ENCODE results near the gene COQ6.
"Not testable (repeated sequence)": the region's sequence is repeated elsewhere in the genome, so short reads cannot be mapped to it uniquely, and the experiment has no call there.

Gene COQ6

GRCh38 chr14:73988065-73988464, 38.0 kb downstream of the COQ6 start:
- no peak for DNase-seq (ENCODE audit: low spot score)

GRCh38 chr14:73988656-73989055, 38.6 kb downstream of the COQ6 start:
- DNase-seq (ENCODE audit: low spot score) = not testable (repeated sequence)

GRCh38 chr14:73991092-73991491, 41.0 kb downstream of the COQ6 start:
- no peak for DNase-seq (ENCODE audit: low spot score)

GRCh38 chr14:73994926-73995325, 44.8 kb downstream of the COQ6 start:
- DNase-seq (ENCODE audit: low spot score) = not testable (repeated sequence)

- no peak for DNase-seq (ENCODE audit: low spot score)
Observed at GRCh38 chr14:73995977-73996378, 45.9 kb downstream of the COQ6 start.

- no peak for DNase-seq (ENCODE audit: low spot score)
Observed at GRCh38 chr14:73996731-73997107, 46.6 kb downstream of the COQ6 start.

GRCh38 chr14:73997108-73997943, 47.2 kb downstream of the COQ6 start:
- no peak for DNase-seq (ENCODE audit: low spot score)

- no peak for DNase-seq (ENCODE audit: low spot score)
Observed at GRCh38 chr14:73997944-73998447, 47.9 kb downstream of the COQ6 start.

GRCh38 chr14:73998726-73999125, 48.6 kb downstream of the COQ6 start:
- no peak for DNase-seq (ENCODE audit: low spot score)

- DNase-seq (ENCODE audit: low spot score) = not testable (repeated sequence)
Observed at GRCh38 chr14:74005664-74006063, 55.6 kb downstream of the COQ6 start.

GRCh38 chr14:74008843-74009499, 58.9 kb downstream of the COQ6 start:
- DNase-seq (ENCODE audit: low spot score) = no peak
